ENCODE results near the gene AFAP1L2.

AFAP1L2 gene

DNA sequence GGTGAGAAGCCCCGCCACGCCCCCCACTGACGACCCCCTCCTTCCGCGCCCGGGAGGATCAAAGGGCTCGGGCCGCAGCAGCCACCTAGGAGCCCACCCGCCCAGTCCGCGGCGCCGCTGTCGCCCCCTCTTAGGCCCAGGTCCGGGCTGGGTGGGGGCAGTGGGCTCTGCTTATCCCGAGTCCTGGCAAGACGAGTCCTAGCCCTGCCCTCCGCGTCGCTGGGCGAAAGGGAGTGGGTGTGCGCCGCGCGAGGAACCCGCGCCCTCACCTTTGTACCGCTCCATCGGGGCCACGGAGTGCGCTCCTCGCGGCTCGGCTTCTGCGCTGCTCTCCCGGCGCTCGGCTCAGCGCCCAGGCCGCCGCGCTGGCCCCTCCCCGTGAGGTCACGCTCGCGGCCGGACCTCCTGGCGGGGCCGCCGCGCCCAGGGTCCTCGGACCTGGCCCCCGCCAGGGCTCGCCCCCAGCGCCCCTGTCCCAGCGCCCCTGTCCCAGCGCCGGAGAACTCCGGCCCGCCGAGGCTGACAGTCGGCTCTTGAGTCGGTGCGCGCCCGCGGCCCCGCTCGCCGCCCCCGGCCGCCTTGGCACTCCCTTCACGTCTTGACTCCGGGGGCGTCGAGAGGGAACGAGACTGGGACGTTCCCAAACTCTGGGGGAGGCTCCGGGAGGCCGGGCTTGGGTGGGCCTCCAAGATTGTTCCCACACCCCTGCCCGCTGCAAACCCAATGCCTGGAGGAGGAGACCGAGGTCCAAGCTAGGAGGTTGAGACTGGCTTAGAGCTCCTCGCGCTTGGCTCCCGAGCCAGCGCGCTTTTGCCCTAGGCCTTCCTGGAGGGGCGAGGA, at the start of gene AFAP1L2:
AFAP1L2 (minus strand) TSS at position 332 of the 840 bp plus-strand sequence; CDS start at position 285, 47 bp downstream.
- no peak for DNase-seq

DNA sequence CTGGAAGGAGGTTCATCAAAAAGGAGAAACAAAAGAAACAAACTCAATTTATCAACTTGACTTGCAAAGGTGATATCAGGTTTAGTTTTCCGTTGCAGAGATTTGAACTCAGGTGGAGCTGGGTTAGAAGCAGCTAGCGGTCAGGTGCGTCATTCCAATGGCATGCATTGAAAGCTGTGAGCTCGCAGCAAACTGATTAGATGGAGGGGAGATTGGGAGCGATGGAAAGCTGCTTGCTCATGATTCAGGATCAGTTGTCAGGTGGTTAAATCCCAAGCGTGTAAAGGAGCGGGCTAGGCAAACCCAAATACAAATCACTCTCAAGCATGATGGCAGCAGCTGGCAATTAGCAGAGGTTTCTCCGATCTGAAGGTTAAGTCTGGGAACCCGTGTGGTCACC, 49.3 kb upstream of the AFAP1L2 start:
- DNase-seq: no peak

DNA sequence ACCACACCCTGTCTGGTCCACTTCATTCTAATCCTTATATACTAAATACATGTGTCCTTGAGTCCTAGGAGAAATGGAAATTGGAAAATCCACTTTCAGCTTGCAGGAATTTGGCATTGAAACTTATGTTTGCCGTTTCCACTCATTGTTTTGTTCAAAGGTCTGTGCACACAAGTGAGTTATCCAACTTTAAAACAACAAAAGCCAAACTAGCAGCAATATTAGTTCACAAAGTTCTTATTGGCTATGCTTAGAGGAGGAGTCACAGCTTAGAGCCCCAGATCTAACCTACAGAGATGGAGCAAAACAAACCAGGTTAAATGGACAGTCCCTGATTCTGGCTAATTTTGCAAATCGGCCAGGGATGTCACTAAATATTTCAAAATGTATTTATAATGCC, 44.6 kb upstream of the AFAP1L2 start:
- DNase-seq: no peak

GRCh38 chr10:114445332-114445731, 41.0 kb upstream of the AFAP1L2 start:
- DNase-seq: no peak

DNA sequence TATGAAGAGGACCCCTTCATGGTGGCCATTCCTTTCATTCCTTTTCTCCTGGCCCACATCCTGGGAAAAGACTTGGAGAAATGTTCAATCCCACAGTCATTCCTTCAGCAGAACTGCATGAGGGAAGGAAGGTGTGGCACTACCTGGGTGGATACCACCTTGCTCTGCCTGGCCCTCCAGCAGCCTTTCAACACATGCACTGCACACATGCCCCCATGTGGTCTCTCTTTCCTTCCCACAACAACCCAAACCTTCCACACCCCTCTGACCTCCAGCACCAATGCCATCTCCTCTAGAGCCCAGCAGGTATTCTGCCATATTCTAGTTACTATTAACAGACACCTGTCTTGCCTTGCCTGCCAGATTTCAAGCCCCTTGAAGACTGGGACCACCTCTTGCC, 40.5 kb upstream of the AFAP1L2 start:
- no peak for DNase-seq

GRCh38 chr10:114442091-114442630, 37.9 kb upstream of the AFAP1L2 start:
- no peak for DNase-seq

- DNase-seq: no peak
These were observed 36.8 kb upstream of the AFAP1L2 start for GRCh38 chr10:114441107-114441506.

DNA sequence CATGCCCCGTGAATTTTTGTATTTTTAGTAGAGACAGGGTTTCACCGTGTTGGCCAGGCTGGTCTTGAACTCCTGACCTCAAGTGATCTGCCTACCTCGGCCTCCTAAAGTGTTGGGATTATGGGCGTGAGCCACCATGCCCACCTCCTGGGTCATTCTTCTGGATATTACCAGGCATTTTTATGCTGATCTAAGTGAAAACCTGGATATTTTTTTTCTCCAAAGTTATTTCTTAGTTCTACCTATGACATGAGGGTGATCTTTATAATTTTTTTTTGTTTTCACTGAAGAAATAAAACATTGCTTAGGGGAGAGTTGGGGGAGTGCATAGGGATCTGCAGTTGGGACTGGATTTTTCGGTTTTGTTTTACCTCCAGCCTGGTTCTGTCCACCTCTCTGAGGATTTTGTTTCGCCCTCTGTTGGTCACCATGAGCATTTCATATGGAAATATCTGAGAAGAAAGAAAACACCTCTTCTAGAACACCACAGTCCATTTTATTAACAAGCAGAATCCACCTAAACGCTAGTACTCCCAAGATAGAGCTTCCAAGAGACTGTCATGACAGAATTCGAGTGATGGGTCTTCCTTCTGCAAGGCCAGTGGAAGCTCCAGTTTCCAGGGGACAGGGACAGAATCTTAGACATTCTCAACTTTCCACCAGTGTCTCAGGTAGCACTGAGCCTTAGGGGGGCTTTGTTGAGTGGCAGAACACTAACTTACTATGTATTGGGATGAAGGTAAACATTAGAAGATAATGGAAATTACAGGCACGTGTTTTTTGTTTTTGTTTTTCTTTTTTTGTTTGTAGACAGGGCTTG, 33.4 kb upstream of the AFAP1L2 start:
- DNase-seq: no peak

DNA sequence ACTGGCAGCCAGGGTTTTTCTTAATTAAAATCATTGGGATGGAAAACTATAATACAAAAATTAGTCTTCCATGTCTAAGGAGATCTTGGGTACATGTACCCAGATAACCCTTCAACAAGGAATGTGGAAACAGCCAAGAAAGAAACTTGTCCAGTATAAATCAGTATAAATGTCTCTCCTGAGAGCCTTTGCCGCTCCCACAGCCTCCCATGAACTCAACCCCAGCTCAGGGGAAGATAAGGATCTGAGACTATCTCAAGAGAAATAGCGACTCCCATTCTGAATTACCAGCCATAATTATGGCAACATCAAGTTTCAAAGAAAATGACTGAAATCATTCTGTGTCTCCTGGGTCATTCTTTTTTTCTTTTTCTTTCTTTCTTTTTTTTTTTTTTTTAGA, 32.6 kb upstream of the AFAP1L2 start:
- no peak for DNase-seq

- no peak for DNase-seq
These were observed 28.3 kb upstream of the AFAP1L2 start for GRCh38 chr10:114432566-114433093.

DNA sequence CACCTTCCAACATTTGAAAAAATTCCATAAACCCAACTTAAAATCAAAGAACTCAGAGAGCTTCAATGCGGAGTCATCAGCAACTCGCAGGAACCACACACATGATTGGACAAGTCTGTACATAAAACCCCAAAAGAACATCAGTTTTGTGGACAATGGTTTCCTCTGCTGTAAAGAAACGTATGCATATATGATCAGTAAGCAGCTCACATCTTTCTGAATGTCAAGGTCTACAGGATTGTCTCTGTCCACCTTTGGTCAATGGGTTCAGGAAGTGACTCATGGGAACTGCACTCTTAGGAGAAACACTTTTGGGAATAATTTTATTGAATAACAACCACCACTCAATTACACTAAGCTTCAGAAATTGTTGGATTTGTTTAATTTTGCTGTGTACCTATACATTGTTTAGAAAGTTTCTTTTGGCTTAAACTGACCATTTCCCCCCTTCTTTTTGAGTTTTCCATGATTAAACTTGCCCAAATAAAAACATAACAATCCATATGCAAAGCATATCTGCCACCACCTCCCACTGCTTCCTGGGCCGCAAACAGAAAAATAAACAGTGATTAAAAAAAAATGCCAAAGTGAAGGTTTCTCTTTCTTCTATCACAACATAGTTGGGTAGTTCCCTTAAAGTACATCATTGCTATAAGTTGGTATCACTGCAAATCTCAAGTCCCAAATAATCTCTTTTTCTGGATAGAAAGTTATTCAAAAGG, 27.3 kb upstream of the AFAP1L2 start:
- no peak for DNase-seq

DNA sequence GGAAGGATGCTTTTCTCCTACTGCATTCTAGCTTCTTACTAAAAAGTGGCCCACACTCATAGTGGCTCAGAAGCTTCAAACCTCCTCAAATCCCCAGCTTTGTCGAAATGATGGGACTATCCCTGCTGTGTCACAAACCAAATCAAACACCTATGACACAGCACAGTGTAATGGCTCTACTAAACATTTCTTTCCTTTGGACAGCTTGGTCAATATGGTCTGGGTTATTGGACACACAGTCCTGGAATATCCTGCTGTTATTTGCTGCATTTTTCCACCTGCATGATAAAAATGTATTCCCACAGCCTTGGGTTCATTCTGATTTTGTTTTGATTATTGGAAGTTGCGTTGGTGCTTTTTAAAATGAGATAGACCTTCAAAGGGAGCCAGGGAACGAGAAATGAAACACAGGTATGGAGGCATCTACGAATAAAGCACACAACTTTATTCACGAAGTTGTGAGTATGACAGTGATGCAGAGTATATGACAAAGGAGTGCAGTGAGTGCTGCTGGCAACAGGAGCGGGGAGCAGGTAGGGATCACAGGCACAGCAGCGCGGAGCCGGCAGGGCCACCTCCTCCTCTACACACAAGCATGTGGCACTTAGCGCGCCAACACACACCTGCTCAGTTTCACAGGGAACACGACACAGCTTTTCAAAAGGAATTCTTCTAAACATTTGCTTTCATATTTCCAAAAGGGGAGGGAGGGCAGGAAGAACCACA, 26.5 kb upstream of the AFAP1L2 start:
- no peak for DNase-seq

- DNase-seq: no peak
These were observed 25.5 kb upstream of the AFAP1L2 start for GRCh38 chr10:114429581-114430335.

DNA sequence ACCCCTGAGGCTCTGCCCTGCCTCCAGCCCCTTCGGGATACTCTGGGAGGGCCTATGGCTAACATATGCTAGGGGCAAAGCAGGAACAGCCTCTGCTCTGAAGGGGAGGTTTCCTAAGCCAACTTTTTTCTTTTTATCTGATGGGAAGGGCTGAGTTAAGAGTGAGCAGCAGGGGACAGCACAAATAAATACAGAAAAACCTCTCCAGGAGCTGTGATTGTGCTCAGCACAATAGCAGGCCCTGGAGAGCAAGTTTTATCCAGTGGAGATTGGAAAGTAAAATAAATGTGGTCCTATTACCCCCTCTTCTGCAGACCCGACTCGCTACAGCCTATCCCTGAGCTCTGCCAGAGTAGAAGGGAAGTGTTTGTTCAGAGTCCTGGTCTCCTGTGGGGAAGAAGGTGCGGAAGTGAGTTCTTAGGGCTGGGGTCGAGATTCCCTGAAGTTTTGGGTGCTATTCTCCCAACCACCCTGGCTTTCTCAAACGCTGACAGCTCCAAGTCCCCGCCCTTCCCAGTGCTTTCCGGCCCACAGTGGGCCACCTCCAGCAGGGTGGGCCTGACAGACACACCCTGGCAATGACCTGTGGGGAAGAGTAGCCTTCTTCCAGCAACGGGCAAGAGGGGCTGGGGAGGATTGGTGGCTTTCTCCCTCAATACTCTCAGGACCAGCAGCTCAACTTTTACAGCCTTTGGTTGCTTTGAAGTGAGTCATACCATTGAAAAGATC, 23.0 kb upstream of the AFAP1L2 start:
- DNase-seq: no peak

DNA sequence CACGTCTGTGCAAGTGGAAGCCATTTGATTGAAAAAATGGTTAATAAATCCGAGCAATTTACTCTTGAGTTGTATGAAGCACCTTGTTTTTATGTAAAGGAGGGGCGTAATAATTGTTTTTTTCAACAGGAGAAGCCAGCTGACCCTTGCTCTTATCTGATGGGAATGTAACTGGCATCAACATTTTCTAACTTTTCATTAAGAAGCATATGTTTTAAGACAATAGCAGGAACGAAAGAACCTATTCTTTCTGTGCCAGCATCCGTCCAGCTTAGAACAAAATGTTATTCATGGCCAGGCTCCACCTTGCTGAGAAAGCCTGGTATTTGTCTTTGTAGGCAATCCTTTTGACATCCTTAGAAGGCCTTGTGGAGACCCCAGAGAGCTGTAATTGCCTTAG, 22.2 kb upstream of the AFAP1L2 start:
- no peak for DNase-seq

DNA sequence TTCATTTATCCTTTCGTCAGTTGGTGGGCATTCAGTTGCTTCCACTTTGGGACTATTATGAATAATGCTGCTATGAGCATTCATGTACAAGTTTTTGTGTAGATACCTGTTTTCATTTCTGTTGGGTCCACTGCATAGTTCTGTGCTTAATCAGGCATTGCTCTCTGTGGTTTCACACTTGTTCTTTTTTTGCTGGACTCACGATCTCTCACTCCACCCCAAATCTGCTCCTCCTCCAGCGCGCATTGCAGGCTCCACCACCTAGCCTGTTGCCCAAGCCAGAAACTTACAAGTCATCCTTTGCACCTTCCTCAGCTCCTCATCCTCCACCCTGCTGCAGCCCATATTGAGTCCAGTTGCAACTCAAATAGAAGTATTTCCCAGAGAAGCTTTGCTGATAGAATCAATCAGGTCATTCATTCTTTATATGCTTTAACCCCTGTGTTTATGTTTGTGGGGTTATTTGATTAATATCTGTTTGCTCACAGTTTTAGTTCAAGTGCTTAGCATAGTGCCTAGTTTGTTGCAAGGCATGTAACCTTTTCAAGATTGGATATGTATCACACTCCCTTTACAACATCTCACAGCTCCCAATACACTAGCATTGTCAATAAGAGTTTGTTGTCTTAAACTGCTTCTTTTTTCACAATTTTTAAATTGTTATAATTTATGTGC, 16.6 kb upstream of the AFAP1L2 start:
- DNase-seq: no peak

- no peak for DNase-seq
These were observed 13.8 kb upstream of the AFAP1L2 start for GRCh38 chr10:114418109-114418508.

- DNase-seq: no peak
These were observed 8.8 kb upstream of the AFAP1L2 start for GRCh38 chr10:114412907-114413797.

- DNase-seq: no peak
These were observed 4.7 kb upstream of the AFAP1L2 start for GRCh38 chr10:114408968-114409444.

All from activated naive CD4-positive, alpha-beta T cell (primary cell).